ACC112 (cell line): ENCODE data around the gene USP20.

Experiments used
- H2AFZ ChIP-seq: fragments of 200-600 bp; sonication (generic); one replicate; pipeline ENCODE4 v1.6.0; 2017; ENCODE audit warnings: antibody characterized with exemption, low read length; ENCODE audit not compliant: unreplicated experiment
- H3K27ac ChIP-seq: fragments of 200-600 bp; sonication (generic); 2 replicates; pipeline ENCODE4 v1.5.1; 2014; ENCODE audit warnings: low read depth, mild to moderate bottlenecking, antibody characterized with exemption, low read length, moderate library complexity
- H3K27me3 ChIP-seq: fragments of 200-600 bp; sonication (generic); 2 replicates; pipeline ENCODE4 v1.6.1; 2014; ENCODE audit warnings: mild to moderate bottlenecking, antibody characterized with exemption, low read length, moderate library complexity, mixed read lengths; ENCODE audit not compliant: insufficient read depth
- H3K36me3 ChIP-seq: fragments of 200-600 bp; sonication (generic); 2 replicates; pipeline ENCODE4 v1.6.1; 2016; ENCODE audit warnings: mild to moderate bottlenecking, antibody characterized with exemption, low read length, moderate library complexity, mixed read lengths; ENCODE audit not compliant: insufficient read depth
- H3K4me1 ChIP-seq: fragments of 200-600 bp; sonication (generic); one replicate; pipeline ENCODE4 v1.6.1; 2016; ENCODE audit warnings: low read length, mixed read lengths; ENCODE audit not compliant: insufficient read depth, unreplicated experiment, control insufficient read depth
- H3K4me3 ChIP-seq: fragments of 200-600 bp; sonication (generic); 2 replicates; pipeline ENCODE4 v1.5.1; 2014; ENCODE audit warnings: mild to moderate bottlenecking, low read depth, low read length
- H3K79me2 ChIP-seq: fragments of 200-600 bp; sonication (generic); one replicate; pipeline ENCODE4 v1.6.0; 2016; ENCODE audit warnings: low read length; ENCODE audit not compliant: control insufficient read depth, unreplicated experiment, insufficient read depth

Gene USP20

DNA sequence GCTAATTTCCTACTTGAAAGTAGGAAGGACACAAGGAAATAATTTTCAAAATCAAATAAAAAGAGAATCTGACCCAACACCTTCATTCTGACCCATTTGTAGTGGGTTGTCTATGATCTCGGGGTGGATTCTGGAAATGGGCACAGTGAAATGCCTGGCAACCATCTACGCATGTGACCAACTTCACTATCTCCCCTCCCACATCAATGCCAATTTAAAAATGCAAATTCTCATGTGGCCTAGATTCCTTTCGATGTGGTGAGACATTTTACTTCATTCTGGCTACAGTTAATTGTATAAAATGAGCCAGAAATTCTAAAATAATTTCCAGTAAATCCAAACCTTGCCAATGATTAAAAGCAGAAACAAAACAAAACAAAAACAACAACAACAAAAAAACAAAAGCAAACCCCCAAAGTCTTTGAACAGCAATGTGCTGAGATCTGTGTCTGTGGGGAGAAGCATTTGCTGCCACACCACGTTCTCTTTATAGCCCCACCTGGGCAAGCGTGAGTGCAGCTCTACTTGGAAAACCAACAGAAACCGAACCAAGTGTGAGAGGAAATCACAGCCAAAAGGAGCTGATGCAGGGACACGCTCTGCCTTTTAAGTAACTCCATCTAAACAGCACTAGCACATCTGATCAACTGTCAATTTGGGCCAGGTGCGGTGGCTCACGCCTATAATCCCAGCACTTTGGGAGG lies 59.0 kb downstream of the USP20 start:
- Histone ChIP-seq H3K4me1 (no peaks in the 10 kb centered on the region), H3K79me2 (no peaks in the 10 kb centered on the region), H3K4me3 (no peak overlapping the region), H3K27me3 (no peaks in the 10 kb centered on the region), H3K27ac (no peak overlapping the region), H3K36me3 (0 out of 2 replicates have a peak, but pooled peaks cover 3% of the 10 kb centered on the region), H2AFZ (no peak overlapping the region)

DNA sequence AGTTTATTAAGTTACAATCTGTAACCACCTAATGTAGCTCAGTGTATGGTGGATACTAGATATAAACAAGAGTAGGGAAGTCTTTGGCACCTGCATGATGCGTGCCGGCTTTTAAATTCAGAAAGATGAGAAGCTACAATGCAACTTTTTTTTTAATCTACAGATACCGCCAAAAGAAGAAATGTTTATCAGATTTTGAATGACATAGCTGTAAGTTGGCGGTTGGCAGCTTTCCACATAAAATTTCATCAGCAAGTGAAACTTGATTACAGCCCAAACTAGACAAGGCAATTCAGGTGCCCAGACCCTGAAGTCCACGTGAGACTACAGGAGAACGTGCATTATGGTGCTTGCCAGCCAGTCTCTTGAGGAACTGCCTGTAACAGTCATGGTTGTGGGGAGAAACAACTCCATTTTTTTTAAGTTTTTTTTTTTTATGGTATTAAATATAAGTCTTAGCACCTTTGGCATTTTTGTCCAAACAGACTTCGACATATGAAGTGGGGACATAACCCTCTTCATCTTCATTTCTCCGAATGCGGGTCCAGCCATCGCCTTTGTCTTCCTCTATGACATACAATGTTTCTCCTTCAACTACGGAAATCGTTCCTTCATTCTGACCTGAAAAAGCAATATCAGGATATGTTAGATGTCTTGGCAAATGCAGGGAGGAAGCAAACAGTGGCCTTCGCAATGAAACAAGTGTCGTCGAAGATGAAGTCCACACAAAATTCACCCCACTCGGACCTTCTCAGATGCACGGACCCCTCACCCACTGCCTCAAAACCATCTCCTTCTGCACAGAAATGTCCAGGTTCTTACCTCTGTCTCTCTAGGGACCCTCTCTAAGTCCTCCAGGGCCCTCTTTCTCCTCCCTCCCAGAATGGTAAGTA lies 60.4 kb downstream of the USP20 start:
- H3K4me1 ChIP-seq: no peaks in the 10 kb centered on the region

DNA sequence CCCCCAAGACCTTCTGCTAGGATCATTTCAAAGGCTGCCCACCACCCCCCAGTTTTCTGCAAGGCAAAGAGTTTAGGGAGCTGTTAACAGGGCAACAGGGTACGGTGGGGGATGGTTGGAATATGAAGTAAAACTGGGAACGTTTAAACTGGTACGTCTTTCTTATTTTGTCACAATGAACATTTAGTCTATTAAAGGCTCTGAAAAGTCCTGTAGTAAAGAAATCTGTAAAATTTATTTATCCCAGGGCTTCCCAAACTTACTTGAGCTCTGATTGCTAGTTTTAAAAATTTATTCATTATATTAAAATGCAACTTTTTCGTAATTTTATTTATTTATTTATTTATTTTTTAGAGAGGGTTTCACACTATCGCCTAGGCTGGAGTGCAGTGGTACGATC lies 62.0 kb downstream of the USP20 start:
- no peaks in the 10 kb centered on the region for H3K4me1 ChIP-seq
- H3K79me2 ChIP-seq: no peaks in the 10 kb centered on the region
- H3K4me3 ChIP-seq: no peak overlapping the region
- H2AFZ ChIP-seq: no peak overlapping the region
- no peaks in the 10 kb centered on the region for H3K36me3 ChIP-seq
- H3K27ac ChIP-seq: no peak overlapping the region
- H3K27me3 ChIP-seq: no peaks in the 10 kb centered on the region

More for the DNA sequence above, 60.4 kb downstream of the USP20 start:
- Histone ChIP-seq H3K27me3 (no peaks in the 10 kb centered on the region), H3K36me3 (no peaks in the 10 kb centered on the region), H3K27ac (no peak overlapping the region), H2AFZ (no peak overlapping the region), H3K4me3 (no peak overlapping the region), H3K79me2 (no peaks in the 10 kb centered on the region)

DNA sequence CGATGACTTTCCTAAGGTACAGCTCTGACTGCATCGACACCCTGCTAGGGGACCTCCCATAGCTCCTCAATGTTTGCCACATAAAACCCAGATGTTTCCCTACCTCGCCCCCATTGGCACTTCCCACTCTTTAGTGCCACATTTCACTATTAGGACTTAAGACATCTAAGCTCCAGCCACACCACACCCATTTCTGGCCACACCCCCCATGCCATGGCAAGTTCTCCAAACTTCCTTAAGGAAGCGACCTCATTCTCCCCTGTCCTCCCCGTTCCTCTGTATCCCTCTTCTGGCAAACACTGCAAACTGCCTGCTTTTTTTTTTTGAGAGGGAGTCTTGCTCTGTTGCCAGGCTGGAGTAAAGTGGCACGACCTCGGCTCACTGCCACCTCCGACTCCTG lies 62.9 kb downstream of the USP20 start:
- Histone ChIP-seq H3K79me2 (no peaks in the 10 kb centered on the region), H3K4me1 (no peaks in the 10 kb centered on the region), H2AFZ (no peak overlapping the region), H3K4me3 (no peak overlapping the region), H3K36me3 (no peaks in the 10 kb centered on the region), H3K27ac (no peak overlapping the region), H3K27me3 (no peaks in the 10 kb centered on the region)

DNA sequence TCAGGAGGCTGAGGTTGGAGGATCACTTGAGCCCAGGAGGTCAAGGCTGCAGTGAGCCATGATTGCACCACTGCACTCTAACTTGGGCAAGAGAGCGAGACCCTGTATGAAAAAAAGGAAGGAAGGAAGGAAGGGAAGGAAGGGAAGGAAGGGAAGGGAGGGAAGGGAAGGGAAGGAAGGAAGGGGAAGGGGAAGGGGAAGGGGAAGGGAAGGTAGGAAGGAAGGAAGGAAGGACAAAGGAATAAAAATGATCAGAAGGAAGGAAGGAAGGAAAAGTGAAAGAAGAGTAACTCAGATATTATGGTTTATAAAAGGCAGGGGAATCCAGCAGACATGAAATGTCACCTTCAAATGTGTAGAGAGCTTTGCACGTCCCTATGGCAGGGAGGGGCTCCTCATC lies 64.4 kb downstream of the USP20 start:
- no peak overlapping the region for H2AFZ ChIP-seq
- H3K36me3 ChIP-seq: no peaks in the 10 kb centered on the region
- H3K4me3 ChIP-seq: no peak overlapping the region
- no peaks in the 10 kb centered on the region for H3K79me2 ChIP-seq
- no peaks in the 10 kb centered on the region for H3K4me1 ChIP-seq
- H3K27me3 ChIP-seq: no peaks in the 10 kb centered on the region
- no peak overlapping the region for H3K27ac ChIP-seq

DNA sequence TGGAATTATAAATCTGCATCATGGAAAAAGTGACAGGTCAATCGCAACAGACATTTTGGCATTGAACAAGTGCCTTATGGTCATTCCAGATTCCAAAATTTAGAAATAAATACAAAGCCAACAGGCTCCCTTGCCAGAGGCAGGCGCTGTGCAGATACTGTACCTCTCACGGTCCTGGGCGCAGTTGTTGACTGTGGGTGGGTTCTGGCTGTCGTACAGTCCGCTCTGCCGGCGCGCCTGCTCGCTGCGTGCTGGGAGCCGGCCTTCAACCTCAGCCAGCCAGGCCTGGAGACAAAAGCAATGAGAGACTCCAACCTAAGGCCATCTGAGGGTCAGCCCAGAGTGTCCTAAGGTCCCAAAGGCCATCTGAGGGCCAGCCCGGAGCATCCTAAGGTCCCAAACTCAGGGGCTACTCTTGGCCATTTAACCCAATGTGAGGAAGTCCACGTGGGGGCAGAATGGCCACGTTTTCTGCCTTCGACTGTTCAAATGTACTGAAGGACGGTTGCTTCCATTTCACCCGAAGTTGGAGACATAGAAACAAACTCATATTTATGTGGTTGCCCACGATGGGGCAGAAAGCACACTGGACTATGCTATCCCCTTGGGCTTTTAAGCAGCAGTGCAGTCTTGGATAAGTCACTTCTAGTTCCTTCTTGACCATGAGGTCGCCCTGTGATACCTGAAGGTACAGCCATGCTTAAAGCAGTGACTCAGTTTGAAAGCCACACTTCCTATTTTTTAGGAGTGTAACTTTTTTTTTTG lies 65.2 kb downstream of the USP20 start:
- H3K4me3 ChIP-seq: no peak overlapping the region
- H3K27me3 ChIP-seq: no peaks in the 10 kb centered on the region
- no peaks in the 10 kb centered on the region for H3K36me3 ChIP-seq
- H3K4me1 ChIP-seq: no peaks in the 10 kb centered on the region
- H2AFZ ChIP-seq: no peak overlapping the region
- H3K27ac ChIP-seq: no peak overlapping the region
- H3K79me2 ChIP-seq: no peaks in the 10 kb centered on the region

DNA sequence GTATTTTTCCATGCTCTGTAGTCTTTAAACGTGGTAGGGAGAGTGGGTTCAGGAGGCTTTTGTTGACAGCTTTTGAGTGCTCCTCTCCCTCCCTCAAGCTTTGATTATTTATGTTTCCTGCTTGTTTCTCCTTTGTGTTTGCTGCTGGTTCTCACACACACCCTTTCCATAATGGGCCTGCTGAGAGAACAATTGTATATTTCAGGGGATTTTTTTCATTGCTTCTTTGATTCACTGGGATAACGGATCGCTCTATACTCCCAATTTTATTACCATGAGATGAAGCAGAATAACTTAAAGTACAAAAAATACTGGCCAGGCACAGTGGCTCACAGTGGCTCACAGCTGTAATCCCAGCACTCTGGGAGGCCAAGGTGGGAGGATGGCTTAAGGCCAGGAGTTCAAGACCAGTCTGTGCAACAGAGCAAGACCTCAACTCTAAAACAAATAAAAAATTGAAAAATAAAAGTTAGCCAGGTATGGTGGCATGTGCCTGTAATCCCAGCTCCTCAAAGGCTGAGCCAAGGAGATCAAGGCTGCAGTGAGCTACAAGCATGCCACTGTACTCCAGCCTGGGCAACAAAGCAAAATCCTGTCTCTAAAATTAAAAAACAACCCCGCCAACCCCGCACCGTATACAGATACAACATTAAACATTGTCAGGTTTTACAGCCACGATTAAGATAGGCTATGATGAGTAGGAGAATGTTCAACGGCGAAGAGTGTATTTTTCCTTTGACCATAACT lies 66.9 kb downstream of the USP20 start:
- no peak overlapping the region for H3K4me3 ChIP-seq
- no peaks in the 10 kb centered on the region for H3K27me3 ChIP-seq
- H3K36me3 ChIP-seq: no peaks in the 10 kb centered on the region
- H2AFZ ChIP-seq: no peak overlapping the region
- no peak overlapping the region for H3K27ac ChIP-seq
- H3K79me2 ChIP-seq: no peaks in the 10 kb centered on the region
- H3K4me1 ChIP-seq: no peaks in the 10 kb centered on the region

DNA sequence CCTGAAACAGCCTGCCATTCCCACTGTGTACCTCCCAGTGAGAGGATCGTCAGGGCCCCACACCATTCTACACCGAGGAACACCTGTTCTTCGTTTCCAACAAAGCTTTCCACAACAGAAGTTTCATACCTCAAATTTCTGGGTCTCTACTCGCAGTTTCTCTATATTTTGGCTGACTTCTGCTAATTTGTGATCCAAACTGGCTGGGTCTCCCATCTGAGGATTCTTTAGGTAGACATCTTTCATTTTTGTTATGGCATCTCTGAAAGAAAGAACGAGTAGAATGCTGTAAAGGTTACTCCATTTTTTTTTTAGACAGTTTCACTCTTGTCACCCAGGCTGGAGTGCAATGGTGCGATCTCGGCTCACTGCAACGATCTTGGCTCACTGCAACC lies 67.5 kb downstream of the USP20 start:
- Histone ChIP-seq H3K27ac (no peak overlapping the region), H2AFZ (no peak overlapping the region)

DNA sequence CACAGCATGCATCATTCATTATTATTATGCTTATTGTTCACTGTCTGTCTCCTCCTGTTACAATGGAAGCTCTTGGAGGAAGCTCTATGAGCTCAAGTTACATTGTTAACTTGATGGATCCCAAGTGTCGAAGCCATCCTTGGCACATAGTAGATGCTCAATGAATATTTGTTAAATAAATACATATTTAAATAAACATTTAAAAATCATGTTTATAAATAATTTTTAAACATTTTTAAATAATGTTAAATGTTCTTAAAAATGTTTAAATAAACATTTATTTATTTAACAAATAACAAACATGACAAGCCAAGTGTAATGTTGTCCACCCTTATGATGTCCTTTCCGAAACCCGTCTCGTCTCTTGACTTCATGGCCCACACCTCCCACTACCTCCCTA lies 69.5 kb downstream of the USP20 start:
- Histone ChIP-seq H2AFZ (no peak overlapping the region), H3K27ac (no peak overlapping the region), H3K4me1 (peaks cover 1% of the 10 kb centered on the region), H3K36me3 (no peaks in the 10 kb centered on the region), H3K79me2 (no peaks in the 10 kb centered on the region), H3K27me3 (no peaks in the 10 kb centered on the region), H3K4me3 (no peak overlapping the region)

More for the DNA sequence above, 67.5 kb downstream of the USP20 start:
- Histone ChIP-seq H3K27me3 (no peaks in the 10 kb centered on the region), H3K4me1 (no peaks in the 10 kb centered on the region), H3K4me3 (no peak overlapping the region), H3K36me3 (no peaks in the 10 kb centered on the region), H3K79me2 (no peaks in the 10 kb centered on the region)

DNA sequence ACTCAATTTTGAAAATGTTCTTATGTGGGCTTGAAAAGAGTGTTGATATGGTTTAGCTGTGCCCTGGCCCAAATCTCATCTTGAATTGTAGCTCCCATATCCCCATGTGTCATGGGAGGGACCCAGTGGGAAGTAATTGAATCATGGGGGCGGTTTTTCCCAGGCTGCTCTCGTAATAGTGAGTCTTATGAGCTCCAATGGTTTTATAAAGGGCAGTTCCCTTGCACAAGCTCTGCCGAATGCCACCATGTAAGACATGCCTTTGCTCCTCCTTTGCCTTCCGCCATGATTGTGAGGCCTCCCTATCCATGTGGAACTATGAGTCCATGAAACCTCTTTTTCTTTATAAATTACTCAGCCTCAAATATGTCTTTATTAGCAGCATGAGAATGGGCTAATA lies 71.0 kb downstream of the USP20 start:
- H3K36me3 ChIP-seq: no peaks in the 10 kb centered on the region
- no peak overlapping the region for H3K27ac ChIP-seq
- peaks cover 14% of the 10 kb centered on the region for H3K4me1 ChIP-seq
- H2AFZ ChIP-seq: no peak overlapping the region
- H3K27me3 ChIP-seq: no peaks in the 10 kb centered on the region
- no peak overlapping the region for H3K4me3 ChIP-seq
- H3K79me2 ChIP-seq: no peaks in the 10 kb centered on the region
